Measurements from ENCODE around the gene YPEL2. TPM values are rescaled to one million over a fixed set of nuclear protein-coding genes. Genes with fewer than 3 reads are reported as not detected.

YPEL2 gene, protein sequence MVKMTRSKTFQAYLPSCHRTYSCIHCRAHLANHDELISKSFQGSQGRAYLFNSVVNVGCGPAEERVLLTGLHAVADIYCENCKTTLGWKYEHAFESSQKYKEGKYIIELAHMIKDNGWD
- total RNA-seq (2022) (2.9 and 4.5 TPM in 2 replicates), Bru-seq, nascent RNA (percentile 49 among the genes with signal in this experiment), BruChase-seq, experiment 1, labeled RNA remaining after a 2-hour chase (percentile 47 among the genes with signal in this experiment), BruChase-seq, experiment 2, labeled RNA remaining after a 6-hour chase (percentile 37 among the genes with signal in this experiment)
- long read RNA-seq, partial matches to known transcripts: 0 of 1 reads
- long read RNA-seq, other reads (novel, unspliced or antisense): 1 of 1 reads

GRCh38 chr17:59331129-59331928 is at the start of gene YPEL2:
YPEL2 (plus strand) TSS chr17:59331655; CDS start chr17:59353410, 21,755 bp downstream.
- intact Hi-C loops (cut with micrococcal nuclease; ENCODE audit: unreplicated experiment): no loop called here
- ChIA-PET POLR2A (no interaction called here), CTCF (no interaction called here)
- Histone ChIP-seq H3K9me3 (no peaks in the 10 kb centered on the region), H3K27me3 (replicated peaks; ENCODE audit: control insufficient read depth, insufficient read depth, low read length) (no peaks in the 10 kb centered on the region), H3K4me3 (ENCODE audit: low read depth, low read length) (peak within 1 kb of the TSS; percentile 90), H3K36me3 (ENCODE audit: control insufficient read depth, insufficient read depth, low read length) (no peaks in the 10 kb centered on the region), H3K4me1 (peaks cover 21% of the 10 kb centered on the region)
- H3K27me3 Mint-ChIP-seq (ENCODE audit: insufficient read depth, unreplicated experiment): peaks cover 4% of the 10 kb centered on the region
- no TSS peak for BruUV-seq (replicated peaks)
- no peaks in the 10 kb centered on the region for H3K36me3 Mint-ChIP-seq (ENCODE audit: insufficient read depth, unreplicated experiment)
- H3K9me3 Mint-ChIP-seq (ENCODE audit: unreplicated experiment): no peaks in the 10 kb centered on the region
- DNase-seq: peak; percentile 98 to 99
- TF ChIP-seq, protein P1, sequence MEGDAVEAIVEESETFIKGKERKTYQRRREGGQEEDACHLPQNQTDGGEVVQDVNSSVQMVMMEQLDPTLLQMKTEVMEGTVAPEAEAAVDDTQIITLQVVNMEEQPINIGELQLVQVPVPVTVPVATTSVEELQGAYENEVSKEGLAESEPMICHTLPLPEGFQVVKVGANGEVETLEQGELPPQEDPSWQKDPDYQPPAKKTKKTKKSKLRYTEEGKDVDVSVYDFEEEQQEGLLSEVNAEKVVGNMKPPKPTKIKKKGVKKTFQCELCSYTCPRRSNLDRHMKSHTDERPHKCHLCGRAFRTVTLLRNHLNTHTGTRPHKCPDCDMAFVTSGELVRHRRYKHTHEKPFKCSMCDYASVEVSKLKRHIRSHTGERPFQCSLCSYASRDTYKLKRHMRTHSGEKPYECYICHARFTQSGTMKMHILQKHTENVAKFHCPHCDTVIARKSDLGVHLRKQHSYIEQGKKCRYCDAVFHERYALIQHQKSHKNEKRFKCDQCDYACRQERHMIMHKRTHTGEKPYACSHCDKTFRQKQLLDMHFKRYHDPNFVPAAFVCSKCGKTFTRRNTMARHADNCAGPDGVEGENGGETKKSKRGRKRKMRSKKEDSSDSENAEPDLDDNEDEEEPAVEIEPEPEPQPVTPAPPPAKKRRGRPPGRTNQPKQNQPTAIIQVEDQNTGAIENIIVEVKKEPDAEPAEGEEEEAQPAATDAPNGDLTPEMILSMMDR (IDR thresholded peaks at IDR 0.05; ENCODE audit: insufficient read depth in 1 of 2, low read depth in 1 of 2, low read length in 1 of 2, severe bottlenecking in 1 of 2, unreplicated experiment in 1 of 2): no peak
- peaks cover 26% of the 10 kb centered on the region for H3K4me1 Mint-ChIP-seq (ENCODE audit: low read depth, unreplicated experiment)
- H3K4me3 Mint-ChIP-seq (ENCODE audit: unreplicated experiment): peak within 1 kb of the TSS; percentile 73
- H3K27ac Mint-ChIP-seq (ENCODE audit: unreplicated experiment): no peak within 1 kb of the TSS

DNA sequence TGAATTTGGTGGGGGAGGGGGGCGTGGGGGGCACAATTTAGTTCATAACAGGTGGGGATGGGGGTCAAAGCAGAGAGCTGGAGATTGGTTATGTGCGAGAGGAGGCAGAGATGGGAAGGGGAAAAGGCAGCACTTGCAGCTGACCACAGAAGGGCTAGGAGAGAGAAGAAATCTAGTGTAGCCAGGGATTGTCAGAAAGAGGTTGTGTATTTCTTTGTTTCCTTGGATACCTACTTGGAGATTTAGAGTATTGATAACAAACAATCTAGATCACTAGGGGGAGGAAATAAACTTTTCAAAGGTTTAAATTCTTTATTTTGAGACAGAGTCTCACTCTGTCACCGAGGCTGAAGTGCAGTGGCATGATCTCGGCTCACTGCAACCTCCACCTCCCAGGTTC is 47.1 kb upstream of the YPEL2 start:
- H3K9me3 Mint-ChIP-seq (ENCODE audit: unreplicated experiment): no peaks in the 10 kb centered on the region
- intact Hi-C loops (cut with micrococcal nuclease; ENCODE audit: unreplicated experiment): no loop called here
- H3K27me3 ChIP-seq (replicated peaks; ENCODE audit: control insufficient read depth, insufficient read depth, low read length): no peaks in the 10 kb centered on the region
- ChIA-PET POLR2A (no interaction called here), CTCF (no interaction called here)
- no TSS peak for BruUV-seq (replicated peaks)
- H3K9me3 ChIP-seq: no peaks in the 10 kb centered on the region
- DNase-seq: no peak
- peaks cover under 1% of the 10 kb centered on the region for H3K36me3 Mint-ChIP-seq (ENCODE audit: insufficient read depth, unreplicated experiment)
- H3K4me3 ChIP-seq (ENCODE audit: low read depth, low read length): no peak overlapping the region
- no peaks in the 10 kb centered on the region for H3K4me1 Mint-ChIP-seq (ENCODE audit: low read depth, unreplicated experiment)
- peaks cover under 1% of the 10 kb centered on the region; the same call in 1 of the 2 replicates for H3K4me1 ChIP-seq
- H3K36me3 ChIP-seq (ENCODE audit: control insufficient read depth, insufficient read depth, low read length): no peaks in the 10 kb centered on the region
- no peak overlapping the region for H3K4me3 Mint-ChIP-seq (ENCODE audit: unreplicated experiment)
- H3K27me3 Mint-ChIP-seq (ENCODE audit: insufficient read depth, unreplicated experiment): peaks cover 5% of the 10 kb centered on the region
- TF ChIP-seq, protein P1 (IDR thresholded peaks at IDR 0.05; ENCODE audit: insufficient read depth in 1 of 2, low read depth in 1 of 2, low read length in 1 of 2, severe bottlenecking in 1 of 2, unreplicated experiment in 1 of 2): no peak
- no peak overlapping the region for H3K27ac Mint-ChIP-seq (ENCODE audit: unreplicated experiment)

DNA sequence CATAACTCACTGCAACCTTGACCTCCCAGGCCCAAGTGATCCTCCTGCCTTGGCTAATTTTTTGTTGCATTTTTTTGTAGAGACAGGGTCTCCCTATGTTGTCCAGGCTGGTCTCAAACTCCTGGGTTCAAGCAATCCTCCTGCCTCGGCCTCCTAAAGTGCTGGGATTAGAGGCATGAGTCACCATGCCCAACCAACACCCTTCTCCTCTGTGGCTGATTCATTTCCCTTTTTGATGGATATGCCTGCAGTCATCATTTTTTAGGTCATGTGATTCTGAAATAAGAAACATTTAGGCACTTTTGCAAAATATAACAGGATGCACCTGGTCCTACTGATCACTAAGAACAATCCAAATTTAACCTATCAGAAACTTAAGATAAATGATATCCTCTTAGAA is 44.0 kb upstream of the YPEL2 start:
- Histone ChIP-seq H3K4me3 (ENCODE audit: low read depth, low read length) (no peak overlapping the region), H3K4me1 (peaks cover 19% of the 10 kb centered on the region), H3K9me3 (no peaks in the 10 kb centered on the region), H3K27me3 (replicated peaks; ENCODE audit: control insufficient read depth, insufficient read depth, low read length) (no peaks in the 10 kb centered on the region), H3K36me3 (ENCODE audit: control insufficient read depth, insufficient read depth, low read length) (no peaks in the 10 kb centered on the region)
- Mint-ChIP-seq H3K27me3 (ENCODE audit: insufficient read depth, unreplicated experiment) (peaks cover 5% of the 10 kb centered on the region), H3K4me3 (ENCODE audit: unreplicated experiment) (no peak overlapping the region), H3K4me1 (ENCODE audit: low read depth, unreplicated experiment) (peaks cover 7% of the 10 kb centered on the region), H3K27ac (ENCODE audit: unreplicated experiment) (no peak overlapping the region), H3K36me3 (ENCODE audit: insufficient read depth, unreplicated experiment) (peaks cover 13% of the 10 kb centered on the region), H3K9me3 (ENCODE audit: unreplicated experiment) (no peaks in the 10 kb centered on the region)
- TF ChIP-seq, protein P1 (IDR thresholded peaks at IDR 0.05; ENCODE audit: insufficient read depth in 1 of 2, low read depth in 1 of 2, low read length in 1 of 2, severe bottlenecking in 1 of 2, unreplicated experiment in 1 of 2): no peak
- BruUV-seq (replicated peaks): no TSS peak
- POLR2A ChIA-PET: no interaction called here
- CTCF ChIA-PET: no interaction called here
- intact Hi-C loops (cut with micrococcal nuclease; ENCODE audit: unreplicated experiment): no loop called here
- DNase-seq: no peak

Measured in Caco-2 (cell line).